PC-9 (cell line): ENCODE measurements around the gene ABR.

Experiments used
- EZH2 ChIP-seq: fragments of 200-600 bp; sonication (generic); IDR thresholded peaks from 2 replicates; pipeline ENCODE4 v1.8.0; 2017; ENCODE audit warnings: antibody characterized with exemption, low read depth
- TF ChIP-seq, protein P1 (sequence below): fragments of 200-600 bp; sonication (generic); conservative IDR thresholded peaks from 2 replicates; pipeline ENCODE4 v1.6.1; 2017; ENCODE audit warnings: mixed run types, antibody characterized with exemption, mild to moderate bottlenecking, moderate library complexity

DNA sequence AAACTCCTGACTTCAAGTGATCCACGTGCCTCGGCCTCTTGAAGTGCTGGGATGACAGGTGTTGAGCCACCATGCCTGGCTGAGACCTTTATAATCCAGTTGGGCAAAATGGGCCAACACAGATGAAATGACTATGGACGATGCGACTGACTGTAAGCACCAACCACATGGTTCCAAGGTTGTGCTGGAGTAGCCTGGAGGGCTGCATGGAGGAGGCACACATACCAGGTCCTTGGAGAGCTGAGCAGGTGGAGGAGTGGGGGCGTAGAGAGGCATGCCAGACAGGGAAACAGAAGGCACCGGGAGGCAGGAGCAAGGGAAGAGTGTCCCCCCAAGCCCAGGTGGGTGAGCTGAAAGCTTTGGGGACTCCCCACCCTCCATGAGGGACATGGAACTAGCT, 85.2 kb downstream of the ABR start:
- TF ChIP-seq, protein P1, sequence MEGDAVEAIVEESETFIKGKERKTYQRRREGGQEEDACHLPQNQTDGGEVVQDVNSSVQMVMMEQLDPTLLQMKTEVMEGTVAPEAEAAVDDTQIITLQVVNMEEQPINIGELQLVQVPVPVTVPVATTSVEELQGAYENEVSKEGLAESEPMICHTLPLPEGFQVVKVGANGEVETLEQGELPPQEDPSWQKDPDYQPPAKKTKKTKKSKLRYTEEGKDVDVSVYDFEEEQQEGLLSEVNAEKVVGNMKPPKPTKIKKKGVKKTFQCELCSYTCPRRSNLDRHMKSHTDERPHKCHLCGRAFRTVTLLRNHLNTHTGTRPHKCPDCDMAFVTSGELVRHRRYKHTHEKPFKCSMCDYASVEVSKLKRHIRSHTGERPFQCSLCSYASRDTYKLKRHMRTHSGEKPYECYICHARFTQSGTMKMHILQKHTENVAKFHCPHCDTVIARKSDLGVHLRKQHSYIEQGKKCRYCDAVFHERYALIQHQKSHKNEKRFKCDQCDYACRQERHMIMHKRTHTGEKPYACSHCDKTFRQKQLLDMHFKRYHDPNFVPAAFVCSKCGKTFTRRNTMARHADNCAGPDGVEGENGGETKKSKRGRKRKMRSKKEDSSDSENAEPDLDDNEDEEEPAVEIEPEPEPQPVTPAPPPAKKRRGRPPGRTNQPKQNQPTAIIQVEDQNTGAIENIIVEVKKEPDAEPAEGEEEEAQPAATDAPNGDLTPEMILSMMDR, result no peak
- TF ChIP-seq EZH2, result no peak
